ENCODE results near the gene CFAP119. TPM values are rescaled to one million over a fixed set of nuclear protein-coding genes. Genes with fewer than 3 reads are reported as not detected.

CFAP119 gene
- total and polyA plus RNA-seq, 10 of the 15 experiments (the other 5 are each of a cell fraction or from before 2014, with no cell fraction given), result 2.2 to 9.4 (median 4.3) TPM

GRCh38 chr16:30777591-30778297, 15.9 kb upstream of the CFAP119 start:
- 85% methylated on average over 7 of the region's 7 CpGs for WGBS (ENCODE audit: insufficient coverage, insufficient replicate concordance, low lambda C conversion rate, missing lambda C conversion rate)
- ATAC-seq (no peak), FAIRE-seq (no peak), DNase-seq (ENCODE audit: low read depth, low spot score) (no peak)
- no peak overlapping the region for H3K4me3 ChIP-seq
- ChIA-PET POLR2A (no interaction called here), CTCF (interaction anchor here (0.9 to 1.1 kb wide), 3 partner anchors 36 to 176 kb away, joined by 3 to 4 read pairs (median 3); no protein-coding TSS in a partner anchor), SMC1A (ENCODE audit: uncharacterized antibody, unreplicated experiment) (interaction anchor here (0.9 kb wide), 1 partner anchor 94 kb away, joined by 3 read pairs; no protein-coding TSS in a partner anchor), RAD21 (ENCODE audit: unreplicated experiment) (no interaction called here)
- in situ Hi-C loops (cut with MboI) (no loop called here), intact Hi-C loops (cut with micrococcal nuclease; ENCODE audit: unreplicated experiment) (no loop called here)
- H3K27ac ChIP-seq (ENCODE audit: control insufficient read depth, insufficient read depth), result no peak overlapping the region
- no peaks in the 10 kb centered on the region for H3K9me3 ChIP-seq (replicated peaks; ENCODE audit: control insufficient read depth, insufficient read depth, low read length)
- no peak overlapping the region for H3K4me2 ChIP-seq (ENCODE audit: control insufficient read depth, insufficient read depth)
- no peak overlapping the region for H2AFZ ChIP-seq (ENCODE audit: control insufficient read depth, low read depth, low read length)
- H3K27me3 ChIP-seq (replicated peaks in 1 of 2; ENCODE audit: control insufficient read depth in 2 of 2, insufficient read depth in 2 of 2, low read length in 1 of 2), result no peaks in the 10 kb centered on the region
- H4K20me1 ChIP-seq (ENCODE audit: control insufficient read depth, insufficient read depth), result no peaks in the 10 kb centered on the region
- peaks cover 2% of the 10 kb centered on the region; the same call in 1 of the 2 replicates for H3K79me2 ChIP-seq (ENCODE audit: control insufficient read depth, insufficient read depth, low read length)
- H3K9ac ChIP-seq (ENCODE audit: control insufficient read depth, insufficient read depth, low read length), result no peak overlapping the region
- TF ChIP-seq NR2F1 (conservative IDR thresholded peaks at IDR 0.05) (no peak), YY1 (IDR thresholded peaks at IDR 0.05; ENCODE audit: low read depth, low read length) (no peak), TCF7 (IDR thresholded peaks at IDR 0.05; ENCODE audit: borderline replicate concordance) (no peak), ZNF384 (IDR thresholded peaks at IDR 0.05; ENCODE audit: borderline replicate concordance, low read depth, low read length) (no peak), SMAD1 (IDR thresholded peaks at IDR 0.05; ENCODE audit: low read depth, partially characterized antibody) (no peak), ASH2L (IDR thresholded peaks at IDR 0.05; ENCODE audit: borderline replicate concordance, low read depth) (no peak), NRF1 (conservative IDR thresholded peaks at IDR 0.05; ENCODE audit: low read depth, low read length) (no peak), JUND (IDR thresholded peaks at IDR 0.05; ENCODE audit: low read depth, low read length) (no peak), CBX5 (IDR thresholded peaks at IDR 0.05; ENCODE audit: low read depth) (no peak), ZNF274 (IDR thresholded peaks at IDR 0.05; ENCODE audit: insufficient read depth, insufficient read length) (no peak), NFYA (IDR thresholded peaks at IDR 0.05; ENCODE audit: borderline replicate concordance, low read depth, low read length) (no peak), POLR2AphosphoS2 (IDR thresholded peaks at IDR 0.05; ENCODE audit: low read depth, low read length) (no peak), EED (IDR thresholded peaks at IDR 0.05; ENCODE audit: low read depth) (no peak), KAT2A (conservative IDR thresholded peaks at IDR 0.05; ENCODE audit: control insufficient read depth, low read depth, low read length) (no peak)
- TF ChIP-seq, protein P1, sequence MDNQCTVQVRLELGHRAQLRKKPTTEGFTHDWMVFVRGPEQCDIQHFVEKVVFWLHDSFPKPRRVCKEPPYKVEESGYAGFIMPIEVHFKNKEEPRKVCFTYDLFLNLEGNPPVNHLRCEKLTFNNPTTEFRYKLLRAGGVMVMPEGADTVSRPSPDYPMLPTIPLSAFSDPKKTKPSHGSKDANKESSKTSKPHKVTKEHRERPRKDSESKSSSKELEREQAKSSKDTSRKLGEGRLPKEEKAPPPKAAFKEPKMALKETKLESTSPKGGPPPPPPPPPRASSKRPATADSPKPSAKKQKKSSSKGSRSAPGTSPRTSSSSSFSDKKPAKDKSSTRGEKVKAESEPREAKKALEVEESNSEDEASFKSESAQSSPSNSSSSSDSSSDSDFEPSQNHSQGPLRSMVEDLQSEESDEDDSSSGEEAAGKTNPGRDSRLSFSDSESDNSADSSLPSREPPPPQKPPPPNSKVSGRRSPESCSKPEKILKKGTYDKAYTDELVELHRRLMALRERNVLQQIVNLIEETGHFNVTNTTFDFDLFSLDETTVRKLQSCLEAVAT (IDR thresholded peaks at IDR 0.05), result no peak
- TF ChIP-seq, protein P2, sequence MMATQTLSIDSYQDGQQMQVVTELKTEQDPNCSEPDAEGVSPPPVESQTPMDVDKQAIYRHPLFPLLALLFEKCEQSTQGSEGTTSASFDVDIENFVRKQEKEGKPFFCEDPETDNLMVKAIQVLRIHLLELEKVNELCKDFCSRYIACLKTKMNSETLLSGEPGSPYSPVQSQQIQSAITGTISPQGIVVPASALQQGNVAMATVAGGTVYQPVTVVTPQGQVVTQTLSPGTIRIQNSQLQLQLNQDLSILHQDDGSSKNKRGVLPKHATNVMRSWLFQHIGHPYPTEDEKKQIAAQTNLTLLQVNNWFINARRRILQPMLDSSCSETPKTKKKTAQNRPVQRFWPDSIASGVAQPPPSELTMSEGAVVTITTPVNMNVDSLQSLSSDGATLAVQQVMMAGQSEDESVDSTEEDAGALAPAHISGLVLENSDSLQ (IDR thresholded peaks at IDR 0.05), result no peak
- TF ChIP-seq, protein P3, sequence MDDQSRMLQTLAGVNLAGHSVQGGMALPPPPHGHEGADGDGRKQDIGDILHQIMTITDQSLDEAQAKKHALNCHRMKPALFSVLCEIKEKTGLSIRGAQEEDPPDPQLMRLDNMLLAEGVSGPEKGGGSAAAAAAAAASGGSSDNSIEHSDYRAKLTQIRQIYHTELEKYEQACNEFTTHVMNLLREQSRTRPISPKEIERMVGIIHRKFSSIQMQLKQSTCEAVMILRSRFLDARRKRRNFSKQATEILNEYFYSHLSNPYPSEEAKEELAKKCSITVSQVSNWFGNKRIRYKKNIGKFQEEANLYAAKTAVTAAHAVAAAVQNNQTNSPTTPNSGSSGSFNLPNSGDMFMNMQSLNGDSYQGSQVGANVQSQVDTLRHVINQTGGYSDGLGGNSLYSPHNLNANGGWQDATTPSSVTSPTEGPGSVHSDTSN (IDR thresholded peaks at IDR 0.05; ENCODE audit: insufficient replicate concordance, low read depth, low read length), result no peak
- TF ChIP-seq, protein P4, sequence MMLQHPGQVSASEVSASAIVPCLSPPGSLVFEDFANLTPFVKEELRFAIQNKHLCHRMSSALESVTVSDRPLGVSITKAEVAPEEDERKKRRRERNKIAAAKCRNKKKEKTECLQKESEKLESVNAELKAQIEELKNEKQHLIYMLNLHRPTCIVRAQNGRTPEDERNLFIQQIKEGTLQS (IDR thresholded peaks at IDR 0.05; ENCODE audit: borderline replicate concordance, extremely low read depth, low read depth, low read length), result no peak
- no TSS peak for BruUV-seq (replicated peaks)
- peaks cover 0 to 1% of the 10 kb centered on the region in 2 experiments; a peak in 2 of 4 replicates for H3K36me3 ChIP-seq (ENCODE audit: control insufficient read depth in 2 of 2, insufficient read depth in 2 of 2, low read length in 1 of 2)
- H3K4me1 ChIP-seq (ENCODE audit: control insufficient read depth, insufficient read depth, low read length), result no peaks in the 10 kb centered on the region

Data from GM12878 (cell line).